Medulla oblongata (tissue), 1 donor: ENCODE measurements around the gene RELN.

Experiments
- DNase-seq: peaks from one replicate; pipeline ENCODE4 v3.0.0-alpha.2; 2015; ENCODE audit errors: extremely low spot score

Gene RELN

DNA sequence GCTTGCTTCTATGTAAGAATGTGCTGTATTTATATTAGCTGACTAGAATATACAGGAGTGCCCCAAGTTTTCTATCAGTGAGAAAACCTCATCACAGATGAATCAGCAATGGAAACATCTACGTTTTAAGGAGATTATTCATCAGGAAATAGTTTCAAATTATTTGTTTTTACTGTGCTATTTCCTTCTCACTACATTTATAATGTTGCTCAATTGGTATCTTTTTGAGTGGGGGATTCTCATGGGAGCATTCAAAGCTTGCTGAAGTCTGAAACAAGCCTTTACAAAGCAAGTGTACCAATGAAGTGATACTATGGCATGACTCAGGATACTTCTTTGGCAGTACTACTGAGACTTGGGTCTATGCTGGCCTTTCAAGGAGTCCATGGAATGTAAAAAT lies 352.4 kb downstream of the RELN start:
- no peak for DNase-seq

DNA sequence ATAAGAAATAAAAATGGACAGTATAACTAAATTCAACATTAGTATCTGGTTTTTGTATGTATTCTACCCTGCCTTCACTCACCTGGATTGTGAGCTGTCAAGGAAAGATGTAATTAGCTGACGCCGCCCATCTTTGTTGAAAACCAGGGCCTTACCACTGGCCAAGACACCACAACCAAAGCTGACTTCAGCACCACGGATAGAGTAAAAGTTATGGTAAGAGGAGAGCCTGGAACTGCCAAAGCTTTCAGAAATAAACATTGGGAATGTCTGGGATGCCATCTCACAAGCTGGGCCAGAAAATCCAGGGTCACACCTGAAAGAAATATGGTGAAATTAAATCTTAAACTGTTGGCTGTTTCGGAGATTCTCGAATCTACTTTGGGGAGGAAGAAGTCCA lies 353.3 kb downstream of the RELN start:
- DNase-seq = no peak

DNA sequence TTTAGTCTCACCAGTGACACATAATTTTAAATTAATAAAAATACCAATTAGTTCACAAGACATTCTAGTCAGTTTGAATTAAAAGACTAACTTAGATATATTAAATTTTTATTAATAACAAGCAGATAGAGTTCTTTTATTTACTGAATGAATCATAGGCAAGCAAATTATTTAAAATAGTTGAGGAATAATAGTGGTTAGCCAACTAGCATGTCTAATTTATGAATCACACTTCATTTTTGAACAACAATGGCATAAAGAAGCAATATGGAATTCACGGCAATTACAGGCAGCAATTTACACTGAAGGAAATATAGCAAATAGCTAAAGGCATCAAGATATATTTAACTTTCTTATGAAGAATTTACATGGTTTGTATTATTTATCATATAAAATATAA lies 356.5 kb downstream of the RELN start:
- DNase-seq = no peak

DNA sequence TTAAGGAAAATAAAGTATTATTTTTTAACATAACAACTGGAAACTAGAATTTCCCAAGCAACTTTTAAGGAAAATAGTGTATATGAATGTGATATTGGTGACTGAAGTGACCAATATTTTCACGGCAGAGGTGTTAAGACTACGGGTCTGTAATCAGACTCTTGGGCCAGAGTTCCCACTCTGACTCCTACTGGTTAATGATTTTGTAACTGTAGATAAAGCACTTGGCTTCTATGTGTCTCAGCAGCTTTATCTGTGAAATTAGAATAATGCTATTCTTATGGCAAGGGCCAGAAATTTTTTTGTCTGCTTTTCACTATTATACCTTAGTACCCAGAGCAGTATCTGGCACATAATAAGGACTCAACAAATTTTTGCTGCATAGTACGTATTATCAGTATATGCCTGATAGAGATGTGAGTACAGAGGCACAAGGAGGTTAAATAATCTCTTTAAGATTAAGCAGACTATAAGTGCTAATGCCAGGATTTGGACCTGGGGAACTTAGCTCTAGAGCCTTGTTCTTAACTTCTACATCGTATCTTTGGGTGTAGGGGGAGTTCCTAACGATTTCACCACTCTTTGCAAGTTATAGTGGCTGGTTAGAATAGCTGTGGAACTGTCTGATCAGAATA lies 357.3 kb downstream of the RELN start:
- no peak for DNase-seq

DNA sequence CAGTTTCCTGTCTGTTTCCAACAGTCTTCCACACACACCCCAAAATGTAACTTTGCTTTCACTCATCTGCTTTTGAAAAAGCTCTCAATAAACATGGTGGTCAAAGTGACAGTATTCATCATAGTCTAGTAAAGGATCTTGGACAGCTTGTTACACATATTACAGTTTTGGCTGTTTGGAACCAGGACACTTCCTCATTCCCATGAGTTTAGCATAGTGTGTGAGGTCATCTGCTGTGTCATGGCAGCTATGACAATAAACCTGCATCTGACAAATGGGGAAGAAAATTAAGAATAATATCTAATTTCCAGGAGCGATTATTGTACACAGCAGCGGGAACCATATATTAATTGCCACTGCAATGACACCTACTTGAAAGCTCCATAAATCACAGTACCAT lies 359.1 kb downstream of the RELN start:
- DNase-seq = no peak

DNA sequence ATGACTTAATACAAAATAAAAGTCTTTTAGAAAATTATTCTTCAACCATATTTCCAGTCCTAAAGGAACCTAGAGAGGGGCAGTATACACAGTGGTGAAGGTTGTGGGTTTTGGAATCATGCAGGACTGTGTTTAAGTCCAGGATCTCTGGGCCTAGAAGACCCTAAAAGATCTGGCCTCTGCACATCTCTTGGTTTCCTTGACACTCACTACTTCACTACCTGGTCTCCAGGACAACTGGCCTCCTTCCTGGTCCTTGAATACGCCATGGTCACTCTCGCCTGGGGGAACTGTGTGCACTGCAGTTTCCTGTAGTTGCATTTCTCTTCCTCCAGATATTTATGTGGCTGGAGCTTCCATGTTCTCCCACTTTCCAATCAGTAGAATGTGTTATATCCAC lies 360.7 kb downstream of the RELN start:
- DNase-seq = no peak

DNA sequence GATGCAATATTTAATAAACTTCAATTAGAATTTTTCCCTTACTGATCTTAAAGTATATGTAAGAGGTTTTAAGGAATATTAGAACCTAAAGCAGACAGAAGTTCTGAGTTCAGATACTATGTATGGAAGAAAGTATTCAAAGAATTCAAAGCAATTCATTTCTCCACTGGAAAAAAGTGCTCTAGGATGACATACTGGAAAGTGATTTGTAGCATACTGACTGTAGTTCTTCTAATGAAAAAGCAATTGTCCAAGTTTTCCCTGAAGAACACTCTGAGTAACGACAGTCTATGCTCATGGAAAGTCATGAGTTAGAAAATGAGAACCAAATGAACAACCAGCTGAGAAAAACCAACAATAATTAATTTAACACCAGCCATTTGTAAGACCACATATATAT lies 362.7 kb downstream of the RELN start:
- no peak for DNase-seq

DNA sequence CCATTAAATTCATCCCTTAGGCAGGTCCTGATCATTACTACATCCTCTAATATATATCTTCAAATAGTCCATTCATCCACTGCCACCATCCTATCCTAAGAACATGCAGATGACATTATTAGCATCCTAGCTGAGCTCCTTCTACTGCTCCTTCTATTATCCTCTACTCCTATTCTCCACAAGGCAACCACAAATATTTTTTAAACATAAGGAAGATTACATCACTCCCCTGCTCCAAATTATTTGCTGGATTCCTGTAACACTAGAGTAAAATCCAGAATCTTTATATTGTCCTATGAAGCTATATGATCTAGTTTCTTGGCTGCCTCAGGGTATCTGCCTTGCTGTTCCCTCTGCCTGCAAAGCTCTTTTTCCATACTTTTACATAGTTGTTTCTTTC lies 367.2 kb downstream of the RELN start:
- DNase-seq = no peak

DNA sequence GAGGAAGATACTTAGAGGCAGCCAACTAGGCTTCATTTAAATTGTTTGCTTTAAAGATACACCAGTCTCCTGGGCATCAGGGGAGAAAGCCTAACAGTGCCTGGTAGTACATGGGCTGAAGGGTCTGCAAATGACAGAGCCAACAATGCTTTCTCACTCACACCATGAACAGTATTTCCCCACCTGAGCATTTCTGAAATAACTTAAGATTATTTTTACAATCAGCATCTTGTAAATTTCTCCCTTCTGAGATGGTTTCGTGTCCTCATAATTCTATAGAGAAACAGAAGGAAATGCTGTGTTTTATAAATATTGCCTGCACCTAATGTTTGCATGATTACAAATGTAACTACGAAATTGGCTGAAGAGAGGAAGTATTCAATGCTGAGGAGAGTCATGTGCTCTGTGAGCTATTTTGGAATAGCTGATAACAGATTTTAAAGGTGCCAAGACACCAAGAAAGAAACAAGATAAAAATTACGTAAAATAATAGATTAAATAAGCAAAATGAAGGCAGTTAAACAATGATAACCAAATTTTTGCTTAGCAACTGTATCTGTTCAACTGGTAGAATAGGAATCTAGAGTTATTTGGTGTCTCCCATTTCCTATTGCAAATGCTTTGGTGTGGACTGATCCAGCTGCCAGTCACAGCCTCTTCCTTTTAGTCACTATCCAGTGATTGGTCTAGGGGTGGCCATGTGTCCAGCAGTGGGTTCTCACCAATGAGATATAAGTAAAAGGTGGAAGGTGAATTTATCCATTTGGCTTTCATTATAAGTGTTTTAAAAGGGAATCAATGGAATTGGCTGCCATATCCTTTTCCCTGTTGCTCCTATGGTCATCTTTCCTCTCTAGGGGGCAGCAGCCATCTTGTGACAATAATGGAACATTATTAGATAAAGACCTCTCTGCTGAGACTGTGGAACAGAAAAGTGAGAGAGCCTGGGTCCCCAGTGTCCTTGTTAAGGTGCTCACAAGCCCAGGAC lies 375.5 kb downstream of the RELN start:
- peak; percentile 12 for DNase-seq

DNA sequence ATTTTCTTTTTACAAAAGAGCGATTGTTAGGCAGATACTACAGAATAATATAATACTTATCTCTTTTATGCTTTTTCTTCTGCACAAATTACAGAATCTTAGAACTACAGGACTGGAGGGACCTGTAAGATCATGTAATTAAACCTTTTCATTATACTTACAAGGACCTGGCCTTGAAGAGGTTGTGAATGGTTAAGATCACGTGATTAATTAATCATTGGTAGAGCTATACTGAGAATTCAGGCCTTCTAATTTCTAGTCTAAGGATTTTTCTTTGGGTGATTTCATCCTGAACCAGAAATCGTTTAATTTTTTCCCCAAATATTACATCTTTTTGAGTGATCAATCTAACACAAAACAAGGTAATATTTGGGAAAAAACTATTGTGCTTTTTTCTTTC lies 379.7 kb downstream of the RELN start:
- no peak for DNase-seq

DNA sequence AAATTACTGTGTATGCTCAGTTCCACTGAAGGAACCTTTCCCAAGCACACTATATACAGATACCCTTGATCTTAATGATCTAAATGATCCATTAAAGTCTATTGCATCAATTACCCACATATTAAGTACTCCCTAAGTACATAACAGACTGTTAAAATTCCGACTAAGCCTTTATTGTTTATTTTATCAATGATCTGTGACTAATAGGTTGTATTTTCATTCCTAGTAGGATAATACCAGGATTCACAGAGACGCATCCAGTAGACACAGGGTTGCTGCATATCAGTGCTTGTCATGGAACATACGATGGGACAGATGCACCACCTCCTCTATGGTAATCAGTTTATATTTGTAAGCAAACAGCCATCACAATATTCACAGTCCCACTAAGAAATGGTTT lies 383.8 kb downstream of the RELN start:
- no peak for DNase-seq

DNA sequence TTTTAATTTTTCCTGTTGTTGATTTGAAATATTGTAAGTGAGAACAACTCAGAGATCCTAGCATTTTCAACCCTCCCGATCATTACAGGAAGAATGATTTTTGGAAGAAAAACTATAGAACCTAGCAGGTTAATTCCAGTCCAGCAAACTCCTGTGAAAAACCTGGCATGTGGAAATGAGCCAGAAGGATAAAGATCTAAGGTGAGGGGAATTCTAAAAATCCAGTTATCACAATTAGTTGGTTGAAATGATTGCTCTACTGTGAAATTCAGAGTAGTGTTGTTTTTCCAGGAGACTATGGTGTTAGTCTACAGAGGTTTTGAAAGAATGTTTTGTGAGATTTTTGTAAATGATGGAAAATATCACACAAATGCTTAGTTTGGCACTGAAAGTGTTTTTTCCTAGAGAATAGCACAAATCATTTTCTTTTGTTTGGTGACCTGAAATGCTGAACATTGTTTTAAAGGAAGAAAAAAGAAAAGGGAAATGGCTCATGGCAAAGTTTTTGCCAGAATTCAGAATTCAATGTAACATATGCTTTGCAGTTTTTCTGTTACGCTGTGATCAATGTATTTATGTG lies 391.0 kb downstream of the RELN start:
- DNase-seq = no peak

DNA sequence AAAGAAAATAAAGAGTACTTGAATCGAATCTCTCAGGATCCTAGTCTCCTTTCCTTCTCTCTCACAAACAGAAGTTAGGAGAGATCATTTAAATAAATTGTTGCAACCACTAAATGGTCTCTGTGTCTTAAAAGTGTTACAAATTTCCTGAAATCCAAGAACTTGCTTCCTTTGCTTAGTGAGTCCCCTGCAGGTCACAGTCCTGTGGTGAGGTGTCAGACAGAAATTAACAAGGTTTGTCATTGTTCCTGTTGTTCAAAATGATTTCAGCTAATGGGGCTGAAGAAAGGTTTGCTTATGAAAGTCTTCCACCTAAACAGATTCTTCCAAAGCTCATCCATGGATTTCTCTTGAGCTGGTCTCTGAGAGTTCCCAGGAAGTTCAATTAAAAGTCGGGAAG lies 391.9 kb downstream of the RELN start:
- no peak for DNase-seq

DNA sequence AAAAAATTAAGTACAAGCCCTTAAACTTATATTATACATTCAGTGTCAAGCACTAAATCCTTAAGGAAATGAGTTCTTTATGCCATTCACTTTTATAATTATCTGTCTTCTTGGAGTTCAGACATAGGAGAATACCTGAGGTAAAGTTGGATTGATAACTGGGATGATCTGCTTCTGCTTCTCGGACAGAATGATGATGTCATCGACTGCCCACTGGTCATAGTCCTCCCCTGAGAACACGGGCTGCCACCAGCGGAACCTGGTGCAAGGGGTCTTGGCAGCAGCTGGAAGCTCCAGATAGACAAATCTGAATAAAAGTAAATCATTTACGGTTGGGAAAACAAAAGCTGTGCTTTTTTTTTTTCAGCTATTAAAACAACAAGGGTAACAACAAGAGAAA lies 395.3 kb downstream of the RELN start:
- DNase-seq = no peak

DNA sequence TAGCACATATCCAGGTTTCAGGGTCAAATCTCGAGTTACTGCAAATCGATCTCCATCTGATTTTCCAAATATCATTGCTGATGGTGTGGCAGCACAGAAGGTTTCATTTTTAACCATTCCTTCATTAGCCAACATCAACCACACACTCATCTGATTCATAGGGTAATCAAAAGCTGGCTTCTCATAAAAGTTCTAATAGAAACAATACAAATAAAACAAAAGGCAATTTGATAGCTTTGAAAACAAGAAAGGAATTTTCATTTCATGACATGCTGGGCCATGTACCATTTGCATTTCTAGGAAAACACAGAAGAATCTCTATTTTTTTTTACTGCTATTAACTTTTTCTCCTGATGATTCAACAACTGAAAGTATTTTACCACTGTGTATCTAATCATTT lies 395.8 kb downstream of the RELN start:
- no peak for DNase-seq

DNA sequence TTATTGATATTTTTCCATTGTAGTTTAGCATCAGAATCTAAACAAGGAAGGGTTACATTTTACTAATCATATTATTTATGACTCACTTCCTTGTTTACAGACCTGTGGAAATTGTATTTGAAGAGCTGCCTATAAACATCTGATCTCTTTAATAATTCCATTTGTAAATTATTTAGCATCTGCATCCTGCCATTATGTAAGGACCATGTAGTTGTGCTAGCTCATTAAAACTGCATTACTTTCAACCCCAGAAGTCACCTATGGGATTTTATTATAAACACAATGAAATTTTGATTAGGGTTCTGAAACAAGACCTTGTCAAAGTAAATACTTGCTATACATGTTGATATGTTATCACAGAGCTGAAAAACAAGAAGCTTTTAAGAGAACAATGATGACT lies 396.6 kb downstream of the RELN start:
- DNase-seq = no peak

DNA sequence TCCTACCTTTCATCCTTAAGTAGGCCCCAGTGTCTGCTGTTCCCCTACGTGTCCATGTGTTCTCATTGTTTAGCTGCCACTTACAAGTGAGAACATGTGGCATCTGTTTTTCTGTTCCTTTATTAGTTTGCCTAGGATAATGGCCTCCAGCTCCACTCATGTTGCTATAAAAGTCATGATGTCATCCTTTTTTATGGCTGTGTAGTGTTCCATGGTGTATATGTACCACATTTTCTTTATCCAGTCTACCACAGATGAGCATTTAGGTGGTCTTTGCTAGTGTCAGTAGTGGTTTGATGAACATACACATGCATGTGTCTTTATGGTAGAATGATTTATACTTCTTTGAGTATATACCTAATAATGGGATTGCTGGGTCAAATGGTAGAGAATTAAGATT lies 397.3 kb downstream of the RELN start:
- no peak for DNase-seq

DNA sequence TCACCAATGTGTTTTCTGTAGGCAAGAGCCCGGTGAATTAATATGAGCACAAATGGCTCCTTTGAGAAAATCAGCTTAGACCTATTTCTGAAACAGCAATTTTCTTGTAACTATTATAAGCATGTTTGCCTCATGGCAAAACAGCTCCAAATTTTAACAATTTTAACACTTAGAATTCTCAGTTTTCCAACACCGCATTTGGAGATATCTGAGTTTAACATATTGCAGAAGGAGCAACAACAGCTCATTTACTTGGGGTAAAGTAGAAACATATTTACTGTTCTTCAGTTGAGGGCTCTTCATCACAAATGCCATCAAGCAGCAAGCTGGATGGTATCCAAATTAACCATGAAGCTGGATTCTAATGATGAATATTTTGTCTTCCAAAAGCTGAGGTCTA lies 409.4 kb downstream of the RELN start:
- DNase-seq = no peak

DNA sequence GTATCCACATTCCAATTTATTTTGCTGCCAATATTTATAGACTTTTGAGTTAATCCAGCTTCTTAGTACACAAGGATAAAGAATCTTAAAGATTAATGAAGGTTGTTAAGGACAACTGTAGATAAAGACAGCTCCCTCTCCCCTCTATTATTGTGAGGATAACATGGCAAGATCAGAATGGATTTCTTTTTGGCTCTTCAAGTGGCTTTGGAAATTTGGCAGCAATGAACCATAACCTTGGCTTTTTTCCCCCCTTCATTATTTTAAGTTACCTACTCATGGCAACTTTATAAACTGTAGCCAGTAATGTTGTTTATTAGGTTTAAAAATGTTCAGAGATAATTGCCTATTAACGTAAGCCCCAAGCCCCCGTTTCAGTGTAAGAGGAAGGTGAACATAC lies 412.4 kb downstream of the RELN start:
- no peak for DNase-seq

DNA sequence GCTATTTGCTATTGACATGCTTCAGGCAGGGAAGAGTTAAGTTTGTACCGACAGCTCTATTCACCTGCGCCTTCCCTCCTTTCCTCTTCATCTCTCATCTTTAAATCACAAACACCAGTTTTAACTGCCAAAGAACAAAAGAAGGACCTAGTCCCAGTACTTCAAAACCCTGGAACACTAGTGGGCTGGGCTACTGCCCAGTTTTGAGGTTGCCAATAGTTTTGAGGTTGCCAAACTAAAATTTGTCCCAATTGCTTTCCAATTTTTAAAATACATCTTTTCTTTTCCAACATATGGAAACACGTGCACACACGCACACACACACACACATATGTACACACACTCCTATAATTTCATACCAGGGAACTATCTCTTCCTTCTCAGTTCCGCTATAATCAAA lies 412.8 kb downstream of the RELN start:
- DNase-seq = no peak

DNA sequence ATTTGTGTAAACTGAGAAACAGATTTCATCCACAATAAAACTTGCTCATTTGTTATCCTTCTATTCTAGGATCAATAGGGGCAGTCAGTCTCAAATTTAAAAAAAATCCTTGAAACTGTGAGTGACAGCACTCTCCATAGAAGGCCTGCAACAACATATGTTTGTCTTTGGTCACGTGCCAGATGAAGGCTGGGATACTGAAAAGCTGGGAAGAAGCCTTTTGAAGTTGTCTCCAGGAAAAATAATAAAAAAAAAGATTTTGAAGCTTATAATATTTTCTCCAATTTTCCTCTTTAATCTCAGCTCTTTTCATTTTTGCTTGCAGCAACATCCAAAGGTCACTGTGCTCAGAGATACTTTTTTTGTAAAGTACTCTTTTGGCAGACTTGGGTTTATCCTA lies 414.9 kb downstream of the RELN start:
- DNase-seq = no peak

DNA sequence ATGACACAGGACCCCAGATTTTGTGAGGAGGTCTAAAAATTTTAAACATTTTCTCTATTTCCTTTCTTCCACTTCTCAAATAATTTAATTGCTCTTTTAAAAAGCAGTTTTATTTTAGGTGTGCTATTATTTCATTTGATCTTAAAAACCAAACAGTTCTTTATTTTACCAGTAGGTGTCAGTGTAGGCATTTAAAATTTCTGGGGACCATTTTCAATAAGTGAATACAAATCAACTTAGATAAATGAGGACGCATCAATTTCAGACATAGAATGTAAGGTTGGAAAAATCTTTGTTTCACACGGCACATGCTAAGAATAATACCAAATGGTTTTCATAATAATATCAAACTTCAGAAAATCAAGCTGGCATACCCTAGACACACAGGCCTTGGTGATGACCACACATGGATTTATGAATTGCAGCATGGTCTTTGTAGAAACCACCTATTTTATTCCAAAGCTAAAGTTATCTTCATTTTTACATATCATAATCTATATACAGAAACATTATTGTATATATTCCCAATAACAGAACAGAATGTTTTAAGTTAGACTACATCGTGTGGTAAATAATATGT lies 415.9 kb downstream of the RELN start:
- peak; percentile 67 for DNase-seq

DNA sequence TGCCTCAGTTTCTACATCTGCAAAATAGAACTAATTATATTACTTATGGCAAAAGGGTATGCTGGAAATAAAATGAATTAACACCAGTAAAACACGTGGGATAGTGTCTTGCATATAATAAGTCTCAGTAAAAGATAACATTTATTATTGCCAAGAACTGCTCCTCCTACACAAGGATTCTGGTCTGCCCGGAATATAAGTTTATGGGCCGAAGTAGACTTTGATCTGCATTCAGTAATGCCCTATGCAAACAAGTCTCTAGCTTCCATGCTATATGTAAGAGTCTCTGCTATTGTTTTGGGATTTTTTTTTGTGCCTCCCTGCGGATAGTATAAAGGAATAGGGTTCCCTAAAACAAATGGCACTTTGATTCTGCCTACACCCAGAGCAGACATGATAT lies 417.9 kb downstream of the RELN start:
- DNase-seq = no peak
